ENCODE measurements around the gene POC1A.

Gene POC1A

DNA sequence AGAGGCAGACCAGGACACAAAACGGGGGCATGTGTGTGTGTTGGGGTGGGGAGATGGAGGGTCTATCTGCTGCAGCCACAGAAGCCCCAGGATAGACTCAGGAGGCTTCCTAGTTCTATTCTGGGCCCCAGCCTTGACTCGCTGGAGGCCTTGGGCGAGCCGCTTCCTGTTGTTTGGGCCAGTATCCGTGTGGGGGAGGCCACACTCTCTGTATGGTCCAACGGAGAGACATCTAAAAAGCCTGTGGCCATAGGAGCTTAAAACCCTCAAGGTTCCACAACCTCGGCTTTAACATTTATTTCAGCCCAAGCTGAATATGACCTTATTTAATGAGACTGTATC, 32.8 kb downstream of the POC1A start:
- TF ChIP-seq YY1 (IDR thresholded peaks at IDR 0.05; ENCODE audit: low read depth) (no peak), TCF12 (IDR thresholded peaks at IDR 0.05; ENCODE audit: low read depth) (no peak), TAF1 (IDR thresholded peaks at IDR 0.05; ENCODE audit: low read depth) (no peak), EGR1 (IDR thresholded peaks at IDR 0.05) (no peak), CEBPB (IDR thresholded peaks at IDR 0.05) (no peak), EP300 (IDR thresholded peaks at IDR 0.05; ENCODE audit: borderline replicate concordance) (no peak), FOXM1 (IDR thresholded peaks at IDR 0.05; ENCODE audit: borderline replicate concordance, low read depth) (no peak), NFIC (IDR thresholded peaks at IDR 0.05) (no peak), RAD21 (IDR thresholded peaks at IDR 0.05; ENCODE audit: low read depth) (no peak), ZBTB7A (IDR thresholded peaks at IDR 0.05; ENCODE audit: low read depth) (no peak), CREB1 (IDR thresholded peaks at IDR 0.05; ENCODE audit: low read depth) (no peak), TEAD4 (IDR thresholded peaks at IDR 0.05) (no peak)
- TF ChIP-seq, protein P1, sequence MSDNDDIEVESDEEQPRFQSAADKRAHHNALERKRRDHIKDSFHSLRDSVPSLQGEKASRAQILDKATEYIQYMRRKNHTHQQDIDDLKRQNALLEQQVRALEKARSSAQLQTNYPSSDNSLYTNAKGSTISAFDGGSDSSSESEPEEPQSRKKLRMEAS (IDR thresholded peaks at IDR 0.05), result no peak
- TF ChIP-seq, protein P2, sequence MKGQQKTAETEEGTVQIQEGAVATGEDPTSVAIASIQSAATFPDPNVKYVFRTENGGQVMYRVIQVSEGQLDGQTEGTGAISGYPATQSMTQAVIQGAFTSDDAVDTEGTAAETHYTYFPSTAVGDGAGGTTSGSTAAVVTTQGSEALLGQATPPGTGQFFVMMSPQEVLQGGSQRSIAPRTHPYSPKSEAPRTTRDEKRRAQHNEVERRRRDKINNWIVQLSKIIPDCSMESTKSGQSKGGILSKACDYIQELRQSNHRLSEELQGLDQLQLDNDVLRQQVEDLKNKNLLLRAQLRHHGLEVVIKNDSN (IDR thresholded peaks at IDR 0.05), result no peak
- TF ChIP-seq, protein P3, sequence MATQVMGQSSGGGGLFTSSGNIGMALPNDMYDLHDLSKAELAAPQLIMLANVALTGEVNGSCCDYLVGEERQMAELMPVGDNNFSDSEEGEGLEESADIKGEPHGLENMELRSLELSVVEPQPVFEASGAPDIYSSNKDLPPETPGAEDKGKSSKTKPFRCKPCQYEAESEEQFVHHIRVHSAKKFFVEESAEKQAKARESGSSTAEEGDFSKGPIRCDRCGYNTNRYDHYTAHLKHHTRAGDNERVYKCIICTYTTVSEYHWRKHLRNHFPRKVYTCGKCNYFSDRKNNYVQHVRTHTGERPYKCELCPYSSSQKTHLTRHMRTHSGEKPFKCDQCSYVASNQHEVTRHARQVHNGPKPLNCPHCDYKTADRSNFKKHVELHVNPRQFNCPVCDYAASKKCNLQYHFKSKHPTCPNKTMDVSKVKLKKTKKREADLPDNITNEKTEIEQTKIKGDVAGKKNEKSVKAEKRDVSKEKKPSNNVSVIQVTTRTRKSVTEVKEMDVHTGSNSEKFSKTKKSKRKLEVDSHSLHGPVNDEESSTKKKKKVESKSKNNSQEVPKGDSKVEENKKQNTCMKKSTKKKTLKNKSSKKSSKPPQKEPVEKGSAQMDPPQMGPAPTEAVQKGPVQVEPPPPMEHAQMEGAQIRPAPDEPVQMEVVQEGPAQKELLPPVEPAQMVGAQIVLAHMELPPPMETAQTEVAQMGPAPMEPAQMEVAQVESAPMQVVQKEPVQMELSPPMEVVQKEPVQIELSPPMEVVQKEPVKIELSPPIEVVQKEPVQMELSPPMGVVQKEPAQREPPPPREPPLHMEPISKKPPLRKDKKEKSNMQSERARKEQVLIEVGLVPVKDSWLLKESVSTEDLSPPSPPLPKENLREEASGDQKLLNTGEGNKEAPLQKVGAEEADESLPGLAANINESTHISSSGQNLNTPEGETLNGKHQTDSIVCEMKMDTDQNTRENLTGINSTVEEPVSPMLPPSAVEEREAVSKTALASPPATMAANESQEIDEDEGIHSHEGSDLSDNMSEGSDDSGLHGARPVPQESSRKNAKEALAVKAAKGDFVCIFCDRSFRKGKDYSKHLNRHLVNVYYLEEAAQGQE (IDR thresholded peaks at IDR 0.05; ENCODE audit: low read depth), result no peak

DNA sequence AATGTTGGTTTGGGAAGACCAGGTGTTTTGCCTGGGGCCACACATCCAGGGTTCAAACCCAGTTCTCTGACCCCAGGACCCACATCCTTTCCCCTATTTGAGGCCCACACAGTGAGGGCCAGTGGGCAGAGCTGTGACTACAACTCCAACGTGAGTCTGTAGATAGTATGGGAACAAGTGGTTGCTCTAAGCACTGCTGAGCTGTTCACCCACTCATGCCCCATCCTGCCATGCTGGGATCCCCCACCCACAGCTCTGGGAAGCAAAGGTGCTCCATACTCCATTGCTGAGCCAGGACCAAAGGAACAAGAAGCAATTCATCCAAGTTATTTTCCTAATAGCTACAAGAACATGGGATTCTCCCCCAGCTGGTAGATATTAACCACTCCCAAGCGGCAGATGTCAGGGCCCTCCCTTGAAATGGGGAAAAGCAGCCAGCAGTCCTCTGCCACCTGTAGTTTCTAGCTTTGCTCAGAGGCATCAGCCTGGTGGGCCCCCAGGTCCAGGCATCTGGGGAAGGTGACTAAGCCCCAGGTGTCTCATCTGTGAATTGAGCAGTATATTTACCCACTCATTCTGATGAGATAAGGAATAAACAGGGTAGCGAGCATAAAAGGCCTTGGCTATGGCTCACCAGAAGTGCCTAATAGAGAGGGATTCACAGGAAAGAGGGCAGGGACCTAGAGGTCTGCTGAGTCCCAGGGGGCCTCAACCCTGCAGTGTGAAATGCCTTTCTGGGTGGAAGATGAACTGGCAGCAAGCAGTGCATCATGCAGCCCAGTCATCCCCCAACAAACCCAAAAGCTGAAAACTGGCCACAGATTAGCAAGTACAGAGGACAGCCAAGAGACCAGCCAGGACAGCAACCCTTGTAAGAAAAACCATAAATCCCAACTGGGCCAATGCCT, 33.4 kb downstream of the POC1A start:
- TF ChIP-seq, protein P3 (IDR thresholded peaks at IDR 0.05; ENCODE audit: low read depth), result no peak
- TF ChIP-seq ZBTB7A (IDR thresholded peaks at IDR 0.05; ENCODE audit: low read depth) (no peak), YY1 (IDR thresholded peaks at IDR 0.05; ENCODE audit: low read depth) (no peak), CREB1 (IDR thresholded peaks at IDR 0.05; ENCODE audit: low read depth) (no peak), TCF12 (IDR thresholded peaks at IDR 0.05; ENCODE audit: low read depth) (no peak), NFIC (IDR thresholded peaks at IDR 0.05) (no peak), EGR1 (IDR thresholded peaks at IDR 0.05) (no peak), TEAD4 (IDR thresholded peaks at IDR 0.05) (no peak), TAF1 (IDR thresholded peaks at IDR 0.05; ENCODE audit: low read depth) (no peak)
- TF ChIP-seq, protein P1 (IDR thresholded peaks at IDR 0.05), result no peak

DNA sequence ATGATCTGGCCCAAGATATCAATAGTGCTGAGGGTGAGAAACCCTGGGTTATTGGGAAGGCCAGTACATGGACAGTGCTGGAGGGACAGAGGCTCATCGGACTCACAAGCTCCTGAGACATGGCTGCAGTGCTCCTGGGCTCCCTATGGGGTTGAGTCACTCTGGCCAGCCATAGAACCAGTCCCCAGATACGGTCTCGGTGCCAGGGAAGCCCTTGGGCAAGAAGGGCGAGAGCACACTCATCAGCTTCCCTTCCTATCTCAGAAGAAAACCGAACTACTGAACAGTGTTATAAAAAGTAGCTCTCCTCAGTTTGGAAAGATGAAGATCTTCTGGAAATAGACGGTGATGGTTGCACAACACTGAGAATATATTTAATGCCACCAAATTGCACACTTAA, 34.4 kb downstream of the POC1A start:
- TF ChIP-seq FOXM1 (IDR thresholded peaks at IDR 0.05; ENCODE audit: borderline replicate concordance, low read depth) (no peak), ZBTB7A (IDR thresholded peaks at IDR 0.05; ENCODE audit: low read depth) (no peak), RAD21 (IDR thresholded peaks at IDR 0.05; ENCODE audit: low read depth) (no peak), YY1 (IDR thresholded peaks at IDR 0.05; ENCODE audit: low read depth) (no peak), TEAD4 (IDR thresholded peaks at IDR 0.05) (no peak), CEBPB (IDR thresholded peaks at IDR 0.05) (no peak), TCF12 (IDR thresholded peaks at IDR 0.05; ENCODE audit: low read depth) (no peak)

DNA sequence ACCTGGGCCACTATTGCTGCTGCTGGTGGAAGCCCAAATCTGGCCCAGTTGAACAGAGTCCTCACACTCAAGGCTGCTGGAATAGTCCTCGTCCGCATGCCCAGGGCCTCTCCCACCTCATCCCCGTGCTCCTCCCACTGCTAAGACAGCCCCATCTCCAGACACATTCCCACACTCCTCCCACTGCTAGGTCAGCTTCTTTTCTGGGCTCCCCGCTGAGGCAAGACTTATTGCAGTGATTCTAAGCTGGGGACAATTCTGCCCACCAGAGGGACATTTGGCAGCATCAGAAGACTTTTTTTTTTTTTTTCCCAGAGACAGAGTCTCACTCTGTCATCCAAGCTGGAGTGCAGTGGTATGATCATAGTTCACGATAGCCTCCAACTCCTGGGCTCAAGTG, 35.1 kb downstream of the POC1A start:
- TF ChIP-seq, protein P1 (IDR thresholded peaks at IDR 0.05), result no peak
- TF ChIP-seq, protein P3 (IDR thresholded peaks at IDR 0.05; ENCODE audit: low read depth), result no peak
- TF ChIP-seq TEAD4 (IDR thresholded peaks at IDR 0.05) (no peak), TAF1 (IDR thresholded peaks at IDR 0.05; ENCODE audit: low read depth) (no peak), ZBTB7A (IDR thresholded peaks at IDR 0.05; ENCODE audit: low read depth) (no peak), YY1 (IDR thresholded peaks at IDR 0.05; ENCODE audit: low read depth) (no peak), CREB1 (IDR thresholded peaks at IDR 0.05; ENCODE audit: low read depth) (no peak), FOXM1 (IDR thresholded peaks at IDR 0.05; ENCODE audit: borderline replicate concordance, low read depth) (no peak)

All from Ishikawa (cell line).